GM19455 (cell line): Measurements from ENCODE around the gene PAGE2.
"Not testable (repeated sequence)": the region's sequence is repeated elsewhere in the genome, so short reads cannot be mapped to it uniquely, and the experiment has no call there.

Experiments
- ATAC-seq: cut with Tn5 transposase; IDR thresholded peaks from one replicate; pipeline ENCODE4 v1.9.1; 2021; ENCODE audit not compliant: unreplicated experiment

PAGE2 gene

DNA sequence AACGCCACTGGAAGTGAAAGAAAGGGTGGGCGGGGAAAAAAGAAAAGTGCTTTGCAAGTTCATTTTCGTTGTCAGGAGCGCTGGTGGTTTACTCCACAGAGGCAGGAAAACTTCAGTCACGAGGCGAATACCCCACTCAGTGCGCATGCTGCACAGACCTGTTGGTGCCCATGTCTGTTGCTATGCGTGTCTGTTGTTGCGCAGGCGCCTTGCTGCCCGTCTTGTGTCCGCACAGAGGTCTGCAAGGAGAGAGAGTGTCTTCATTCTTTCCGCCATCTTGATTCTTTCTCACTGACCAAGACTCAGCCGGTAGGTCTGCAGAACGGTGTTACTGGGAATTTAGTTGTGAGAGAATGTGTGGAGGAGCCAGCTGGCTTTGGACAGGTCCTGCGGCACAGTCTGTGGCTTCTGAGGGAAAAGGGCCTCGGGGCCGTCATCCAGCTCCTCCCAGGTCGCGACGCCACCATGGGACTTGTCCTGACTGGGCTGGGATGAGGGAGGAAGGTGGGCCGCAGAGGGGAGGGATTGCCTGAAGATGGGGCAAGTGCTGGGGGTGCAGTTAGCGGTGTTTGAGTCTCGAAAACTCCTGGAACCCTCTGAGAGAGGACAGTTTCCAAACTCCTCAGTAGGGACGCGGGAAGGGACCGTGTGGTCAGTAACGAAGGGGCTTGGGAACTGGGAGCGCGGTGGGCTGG lies at the start of gene PAGE2:
Gene PAGE2 (plus strand): TSS at position 224 of the 695 bp plus-strand sequence. CDS start 1,003 bp downstream, outside the sequence.
- ATAC-seq = no peak

GRCh38 chrX:55039471-55039870 lies 49.3 kb upstream of the PAGE2 start:
- ATAC-seq = no peak

DNA sequence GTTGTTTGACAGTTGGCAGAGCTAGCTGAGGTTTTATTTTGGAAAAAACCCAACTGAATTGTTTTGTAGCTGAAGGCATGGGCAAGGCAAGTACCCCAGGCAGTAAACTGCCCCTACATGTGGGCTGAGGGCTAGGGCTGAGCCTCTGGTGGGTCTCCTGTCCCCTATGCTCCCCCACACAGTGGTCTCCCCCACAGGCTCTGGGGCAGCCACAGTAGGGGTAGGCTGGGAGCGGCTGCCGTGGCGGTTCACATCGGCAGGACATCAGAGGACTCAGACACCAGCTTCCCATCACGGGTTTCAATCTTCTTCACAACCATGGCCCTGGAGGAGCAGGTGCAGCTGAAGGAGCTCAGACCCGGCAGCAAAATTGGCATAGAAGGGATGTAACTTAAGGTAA lies 47.3 kb upstream of the PAGE2 start:
- ATAC-seq = no peak

DNA sequence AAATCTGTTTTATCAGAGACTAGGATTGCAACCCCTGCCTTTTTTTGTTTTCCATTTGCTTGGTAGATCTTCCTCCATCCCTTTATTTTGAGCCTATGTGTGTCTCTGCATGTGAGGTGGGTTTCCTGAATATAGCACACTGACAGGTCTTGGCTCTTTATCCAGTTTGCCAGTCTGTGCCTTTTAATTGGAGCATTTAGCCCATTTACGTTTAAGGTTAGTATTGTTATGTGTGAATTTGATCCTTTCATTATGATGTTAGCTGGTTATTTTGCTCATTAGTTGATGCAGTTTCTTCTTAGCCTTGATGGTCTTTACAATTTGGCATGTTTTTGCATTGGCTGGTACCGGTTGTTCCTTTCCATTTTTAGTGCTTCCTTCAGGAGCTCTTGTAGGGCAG lies 38.2 kb upstream of the PAGE2 start:
- not testable (repeated sequence) for ATAC-seq

DNA sequence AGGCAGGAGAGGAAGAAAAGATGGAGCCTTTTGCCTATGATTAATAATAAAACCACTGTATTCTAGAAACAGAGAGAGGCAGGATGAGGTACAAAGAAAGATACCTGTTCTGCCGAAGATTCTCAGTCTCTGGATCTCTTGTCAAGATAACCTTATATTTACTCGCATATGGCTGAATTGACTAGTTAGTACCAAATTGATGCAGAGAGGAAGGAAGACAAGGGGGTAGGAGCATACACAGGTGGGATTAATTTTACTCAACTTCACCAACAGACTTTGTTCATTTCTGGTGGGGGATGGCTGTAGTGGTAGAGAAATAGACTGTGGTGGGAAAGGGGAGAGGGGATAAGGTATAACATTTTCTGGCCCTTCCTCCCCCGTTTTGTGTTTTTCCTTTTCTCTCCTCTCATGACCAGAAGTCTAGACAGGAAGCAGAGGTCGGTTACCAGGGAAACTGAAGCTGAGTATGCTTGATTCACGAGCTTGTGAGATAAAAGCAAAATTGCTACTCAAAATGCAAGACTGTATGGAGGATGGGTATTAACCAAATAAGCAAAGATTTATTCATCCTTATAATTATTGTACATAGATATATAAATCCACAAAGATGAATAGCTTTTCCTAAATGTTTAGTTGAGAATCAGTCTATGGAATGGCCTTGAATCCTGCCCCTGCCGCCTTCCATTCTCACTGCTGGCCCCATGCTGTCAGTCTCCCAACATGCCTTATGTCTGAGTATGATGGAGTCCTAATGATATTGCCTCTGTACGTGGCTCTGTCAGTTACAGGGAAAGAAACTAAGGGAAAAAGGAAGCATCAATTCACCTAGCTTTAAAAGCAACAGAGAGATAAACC lies 31.8 kb upstream of the PAGE2 start:
- no peak for ATAC-seq

- no peak for ATAC-seq
These were observed 31.1 kb upstream of the PAGE2 start for GRCh38 chrX:55057675-55058249.

GRCh38 chrX:55067180-55067579 lies 21.6 kb upstream of the PAGE2 start:
- ATAC-seq = not testable (repeated sequence)

GRCh38 chrX:55072286-55072685 lies 16.5 kb upstream of the PAGE2 start:
- no peak for ATAC-seq

DNA sequence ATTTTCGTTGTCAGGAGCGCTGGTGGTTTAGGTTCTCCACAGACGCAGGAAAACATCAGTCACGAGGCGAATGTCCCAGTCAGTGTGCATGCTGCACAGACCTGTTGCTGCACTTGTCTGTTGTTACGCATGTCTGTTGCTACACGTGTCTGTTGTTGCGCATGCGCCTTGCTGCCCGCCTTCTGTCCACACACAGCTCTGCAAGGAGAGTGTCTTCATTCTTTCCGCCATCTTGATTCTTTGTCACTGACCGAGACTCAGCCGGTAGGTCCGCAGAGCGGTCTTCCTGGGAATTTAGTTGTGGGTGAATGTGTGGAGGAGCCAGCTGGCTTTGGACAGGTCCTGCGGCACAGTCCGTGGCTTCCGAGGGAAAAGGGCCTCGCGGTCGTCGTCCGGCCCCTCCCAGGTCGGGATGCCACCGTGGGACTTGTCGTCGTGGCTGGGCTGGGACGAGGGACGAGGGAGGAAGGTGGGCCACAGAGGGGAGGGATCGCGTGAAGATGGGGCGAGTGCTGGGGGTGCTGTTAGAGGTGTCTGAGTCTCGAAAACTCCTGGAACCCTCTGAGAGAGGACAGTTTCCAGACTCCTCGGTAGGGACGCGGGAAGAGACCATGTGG lies 13.9 kb upstream of the PAGE2 start, which contains the start of gene PAGE2B:
Gene PAGE2B (plus strand): TSS at position 180 of the 617 bp plus-strand sequence. CDS start 1,012 bp downstream, outside the sequence.
- ATAC-seq = no peak

- no peak for ATAC-seq
These were observed 9.9 kb downstream of the PAGE2 start for GRCh38 chrX:55098691-55099090.

DNA sequence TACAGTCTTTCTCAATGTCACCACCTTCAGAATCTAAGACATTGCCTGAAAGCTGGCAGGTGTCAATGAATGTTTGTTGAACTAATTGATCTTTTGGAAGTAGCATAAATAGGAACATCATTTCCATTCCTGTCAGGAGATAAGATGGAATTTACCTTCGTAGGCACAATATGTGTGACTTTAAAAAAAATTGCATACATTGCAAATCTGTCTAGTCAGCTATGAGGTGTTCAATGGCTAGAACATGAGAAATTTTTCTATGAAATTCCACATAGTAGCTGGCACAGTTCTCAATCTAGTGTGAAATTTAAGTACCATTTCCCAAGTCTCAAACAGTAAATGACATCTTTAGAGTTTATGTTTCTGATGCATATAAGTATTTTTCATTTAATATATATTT lies 10.3 kb downstream of the PAGE2 start:
- no peak for ATAC-seq

- no peak for ATAC-seq
These were observed 13.9 kb downstream of the PAGE2 start for GRCh38 chrX:55102754-55103153.

DNA sequence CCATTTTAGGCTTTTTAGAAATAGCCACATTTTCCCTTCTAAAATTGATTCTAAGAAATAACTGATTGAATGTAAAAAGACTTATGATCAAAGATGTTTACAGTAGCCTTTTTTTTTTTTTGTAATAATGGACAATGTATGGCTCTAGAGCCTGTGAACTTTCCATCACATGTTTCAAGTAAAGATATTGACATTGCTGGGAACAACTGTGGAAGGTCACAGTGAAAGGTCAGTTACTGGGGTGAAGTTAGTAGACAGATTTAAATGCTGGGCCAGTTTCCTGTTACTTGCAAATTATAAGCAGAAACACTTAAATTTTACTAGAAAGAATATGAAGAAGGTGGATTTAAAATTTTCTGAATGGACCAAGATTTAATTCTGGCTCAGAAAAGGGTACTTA lies 18.4 kb downstream of the PAGE2 start:
- no peak for ATAC-seq

GRCh38 chrX:55107911-55108310 lies 19.1 kb downstream of the PAGE2 start:
- no peak for ATAC-seq

- ATAC-seq = no peak
These were observed 20.5 kb downstream of the PAGE2 start for GRCh38 chrX:55109306-55109705.

DNA sequence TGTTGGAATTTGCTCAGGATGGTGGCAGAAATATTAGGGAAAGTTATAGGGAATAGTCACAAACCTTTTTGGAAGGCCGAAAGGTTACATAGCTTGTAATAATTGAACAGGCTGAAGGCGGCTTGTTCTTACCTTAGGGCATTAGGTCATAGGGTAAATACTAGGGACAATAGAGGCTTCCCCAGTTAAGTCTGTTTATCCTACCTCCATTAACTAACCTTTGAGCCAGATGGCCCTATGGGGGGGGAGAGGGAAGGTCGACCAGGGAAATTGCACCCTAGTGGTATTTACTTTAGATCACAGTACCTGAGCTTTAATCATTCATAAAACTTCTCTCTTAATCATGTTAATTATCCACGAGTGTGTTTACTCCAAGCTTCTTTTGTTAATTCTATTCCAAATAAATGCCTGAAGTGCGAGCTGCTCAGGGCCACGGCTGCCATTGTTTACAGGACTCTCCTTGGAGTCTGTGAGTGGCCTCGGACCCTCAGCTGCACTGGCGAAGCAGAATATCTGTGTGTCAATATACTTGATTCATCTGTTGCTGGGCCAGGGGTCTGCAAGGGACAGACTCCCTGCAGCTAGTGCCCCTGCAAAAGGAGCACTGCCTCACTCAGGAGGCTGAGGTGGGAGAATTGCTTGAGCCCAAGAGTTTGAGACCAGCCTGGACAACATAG lies 22.9 kb downstream of the PAGE2 start:
- ATAC-seq = no peak

GRCh38 chrX:55116589-55116988 lies 27.8 kb downstream of the PAGE2 start:
- ATAC-seq = not testable (repeated sequence)

GRCh38 chrX:55118574-55118973 lies 29.8 kb downstream of the PAGE2 start:
- ATAC-seq = no peak

- ATAC-seq = no peak
These were observed 30.5 kb downstream of the PAGE2 start for GRCh38 chrX:55119271-55119670.

DNA sequence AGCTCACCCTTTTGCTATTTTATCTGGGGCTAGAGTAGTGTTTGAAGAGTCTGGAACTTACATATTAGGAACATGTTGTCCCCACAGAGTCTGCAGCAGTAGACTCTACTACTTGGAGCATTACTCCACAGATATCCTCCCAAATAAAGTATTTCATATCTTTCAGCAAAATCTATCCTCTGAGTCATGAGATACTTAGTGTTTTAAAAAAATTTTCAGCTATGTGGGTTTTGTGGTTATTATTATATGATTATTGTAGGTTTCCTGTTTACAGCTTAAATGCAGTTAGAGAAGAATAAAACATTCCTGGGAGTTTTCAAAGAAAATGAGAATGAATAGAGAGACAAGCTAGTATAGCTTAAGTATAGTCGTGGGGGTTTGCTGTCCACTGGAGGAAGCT lies 30.9 kb downstream of the PAGE2 start:
- ATAC-seq = no peak
